ENCODE measurements around the gene SPATA20.

DNA sequence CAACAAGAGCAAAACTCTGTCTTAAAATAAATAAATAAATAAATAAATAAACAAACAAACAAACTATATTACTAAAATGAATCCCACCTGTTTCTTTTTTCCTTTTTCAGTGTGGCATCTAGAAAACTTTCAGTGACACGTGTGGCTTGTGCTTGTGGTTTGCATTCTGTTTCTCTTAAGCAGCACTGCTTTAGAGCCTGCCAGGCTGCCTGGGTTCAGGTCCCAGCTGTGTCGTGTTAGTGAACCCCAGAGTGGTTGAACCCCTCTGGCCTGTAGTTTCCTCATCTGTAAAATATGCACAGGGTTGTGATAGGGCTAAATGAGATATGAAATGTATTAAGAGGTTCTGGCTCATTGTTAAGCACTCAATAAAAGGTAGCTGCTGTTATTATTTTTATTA lies 26.5 kb upstream of the SPATA20 start:
- TF ChIP-seq EZH2phosphoT487 (IDR thresholded peaks at IDR 0.05; ENCODE audit: insufficient read depth, low read depth), result no peak
- TF ChIP-seq EZH2 (IDR thresholded peaks at IDR 0.05; ENCODE audit: insufficient read depth, poor library complexity, severe bottlenecking), result no peak
